DOHH2 (cell line): ENCODE data around the gene GRB7.

Source experiments
- EZH2phosphoT487 ChIP-seq: fragments of 200-600 bp; sonication (generic); IDR thresholded peaks from 2 replicates; pipeline ENCODE4 v1.6.1; 2017; ENCODE audit warnings: borderline replicate concordance, mild to moderate bottlenecking, antibody characterized with exemption, low read length, moderate library complexity, mixed read lengths
- TF ChIP-seq, protein P1 (sequence below): fragments of 200-600 bp; sonication (generic); IDR thresholded peaks from one replicate; pipeline ENCODE4 v1.5.1; 2014; ENCODE audit warnings: antibody characterized with exemption, mild to moderate bottlenecking, low read depth, low read length; ENCODE audit not compliant: poor library complexity, severe bottlenecking

DNA sequence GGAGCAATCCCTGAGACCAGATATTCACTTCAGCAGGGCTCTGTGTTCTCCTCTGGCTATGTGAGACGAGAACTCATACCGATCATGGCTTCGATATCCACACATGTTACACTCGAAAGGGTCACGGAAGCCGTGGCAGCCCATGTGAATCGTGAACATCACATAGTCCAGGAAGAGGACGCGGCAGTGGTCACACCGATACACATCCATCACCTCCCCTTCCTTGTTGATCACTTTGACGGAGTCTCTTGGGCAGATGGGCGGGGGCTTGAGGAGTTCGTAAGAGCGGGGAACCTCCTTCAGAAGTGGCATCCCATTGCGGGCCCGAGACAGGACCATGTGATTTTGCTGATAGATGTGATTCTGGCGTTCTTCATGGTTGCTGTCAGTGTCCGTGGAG, 28.0 kb downstream of the GRB7 start:
- TF ChIP-seq, protein P1, sequence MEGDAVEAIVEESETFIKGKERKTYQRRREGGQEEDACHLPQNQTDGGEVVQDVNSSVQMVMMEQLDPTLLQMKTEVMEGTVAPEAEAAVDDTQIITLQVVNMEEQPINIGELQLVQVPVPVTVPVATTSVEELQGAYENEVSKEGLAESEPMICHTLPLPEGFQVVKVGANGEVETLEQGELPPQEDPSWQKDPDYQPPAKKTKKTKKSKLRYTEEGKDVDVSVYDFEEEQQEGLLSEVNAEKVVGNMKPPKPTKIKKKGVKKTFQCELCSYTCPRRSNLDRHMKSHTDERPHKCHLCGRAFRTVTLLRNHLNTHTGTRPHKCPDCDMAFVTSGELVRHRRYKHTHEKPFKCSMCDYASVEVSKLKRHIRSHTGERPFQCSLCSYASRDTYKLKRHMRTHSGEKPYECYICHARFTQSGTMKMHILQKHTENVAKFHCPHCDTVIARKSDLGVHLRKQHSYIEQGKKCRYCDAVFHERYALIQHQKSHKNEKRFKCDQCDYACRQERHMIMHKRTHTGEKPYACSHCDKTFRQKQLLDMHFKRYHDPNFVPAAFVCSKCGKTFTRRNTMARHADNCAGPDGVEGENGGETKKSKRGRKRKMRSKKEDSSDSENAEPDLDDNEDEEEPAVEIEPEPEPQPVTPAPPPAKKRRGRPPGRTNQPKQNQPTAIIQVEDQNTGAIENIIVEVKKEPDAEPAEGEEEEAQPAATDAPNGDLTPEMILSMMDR = no peak
- no peak for TF ChIP-seq EZH2phosphoT487
